GM08714 (cell line): ENCODE results near the gene DBN1.

Experiments used
- H3K4me3 ChIP-seq: fragments of 200-500 bp; sonication (Bioruptor generic); 2 replicates; pipeline ENCODE4 v1.5.1; 2014; ENCODE audit warnings: mild to moderate bottlenecking, low read length, inconsistent platforms
- ZNF274 ChIP-seq: IDR thresholded peaks from 2 replicates; pipeline ENCODE4 v1.6.1; 2012; ENCODE audit warnings: mild to moderate bottlenecking, low read depth, low read length

The DBN1 gene

GRCh38 chr5:177499842-177500241 is 26.4 kb upstream of the DBN1 start:
- TF ChIP-seq ZNF274: no peak
- no peak overlapping the region for H3K4me3 ChIP-seq

- TF ChIP-seq ZNF274: no peak
- H3K4me3 ChIP-seq: peak overlapping the region; percentile 26; the same call in 1 of the 2 replicates
These were observed 24.8 kb upstream of the DBN1 start for GRCh38 chr5:177498013-177498787.

DNA sequence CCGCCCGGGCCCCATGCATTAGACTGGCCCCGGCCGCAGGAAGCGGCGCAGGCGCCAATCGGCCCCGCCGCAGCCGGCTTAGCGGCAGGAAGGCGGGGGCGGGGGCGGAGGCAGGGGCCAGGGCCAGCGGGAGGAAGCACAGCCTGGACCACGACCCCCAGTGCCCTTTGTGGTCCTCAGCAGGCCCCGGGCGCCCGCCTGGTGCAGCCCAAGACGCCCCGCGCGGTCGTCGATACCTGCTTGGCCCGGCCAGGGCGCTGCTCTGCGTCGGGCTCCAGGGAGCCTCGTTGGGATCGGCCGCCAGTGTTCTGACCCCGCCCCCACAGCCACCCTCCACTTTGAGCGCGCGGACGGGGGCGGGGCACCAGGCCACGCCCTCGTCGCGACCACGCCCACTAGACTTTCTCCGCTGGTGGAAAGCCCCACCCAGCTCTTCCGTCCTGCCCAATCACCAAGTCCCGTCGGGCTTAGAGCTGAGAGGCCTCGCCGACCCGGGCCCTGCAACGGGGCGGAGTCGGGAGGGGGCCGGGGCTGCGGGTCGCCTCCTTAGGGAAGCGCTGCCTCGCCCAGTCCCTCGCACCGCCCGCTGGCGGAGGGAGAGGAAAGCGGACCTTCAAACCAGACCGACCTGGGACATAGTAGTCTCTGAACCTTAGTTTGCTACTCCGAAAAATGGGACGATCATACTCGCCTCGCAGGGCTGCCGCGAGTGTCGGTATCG is 24.0 kb upstream of the DBN1 start, which contains the start of gene PDLIM7:
Gene PDLIM7, minus strand, starts transcription at position 313 of the 721 bp plus-strand sequence. CDS start 1,092 bp downstream, outside the sequence.
- no peak for TF ChIP-seq ZNF274
- H3K4me3 ChIP-seq: peak within 1 kb of the TSS; percentile 72; the same call in 1 of the 2 replicates

GRCh38 chr5:177496727-177497291 is 23.4 kb upstream of the DBN1 start:
- TF ChIP-seq ZNF274: no peak
- peak overlapping the region; percentile 72; the same call in 1 of the 2 replicates for H3K4me3 ChIP-seq

DNA sequence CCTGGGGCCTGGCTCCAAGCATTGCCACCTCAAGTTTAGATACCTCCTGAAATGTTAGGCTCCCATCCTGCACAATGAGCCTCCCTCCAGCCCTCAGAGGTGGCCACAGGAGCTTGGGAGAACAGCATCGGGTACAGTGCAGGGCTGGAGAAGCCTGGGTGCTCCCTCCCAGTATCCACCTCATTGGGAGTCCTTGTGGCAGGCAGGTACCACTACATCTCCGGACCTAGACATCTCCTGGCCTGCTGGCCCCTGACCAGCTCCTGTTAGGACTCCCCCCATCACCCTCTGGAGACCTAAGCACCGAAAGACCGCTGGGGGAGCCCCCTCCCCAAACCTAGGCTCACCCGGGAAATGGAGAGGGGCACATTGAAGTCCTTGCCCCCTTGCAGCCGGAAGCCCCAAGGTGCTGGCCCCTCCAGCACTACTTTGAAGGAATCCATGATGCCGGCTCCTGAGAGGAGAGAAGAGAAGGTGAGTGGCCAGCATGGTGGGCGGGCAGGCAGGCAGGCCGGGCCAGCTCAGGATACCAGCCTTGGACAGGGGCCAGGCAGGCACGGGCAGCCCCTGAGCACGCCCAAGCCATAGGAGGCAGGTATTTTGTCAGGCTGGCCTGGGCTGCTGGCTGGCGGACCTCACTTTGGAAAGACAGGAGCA is 22.8 kb upstream of the DBN1 start:
- TF ChIP-seq ZNF274: no peak
- H3K4me3 ChIP-seq: peak overlapping the region; percentile 49; the same call in 1 of the 2 replicates

DNA sequence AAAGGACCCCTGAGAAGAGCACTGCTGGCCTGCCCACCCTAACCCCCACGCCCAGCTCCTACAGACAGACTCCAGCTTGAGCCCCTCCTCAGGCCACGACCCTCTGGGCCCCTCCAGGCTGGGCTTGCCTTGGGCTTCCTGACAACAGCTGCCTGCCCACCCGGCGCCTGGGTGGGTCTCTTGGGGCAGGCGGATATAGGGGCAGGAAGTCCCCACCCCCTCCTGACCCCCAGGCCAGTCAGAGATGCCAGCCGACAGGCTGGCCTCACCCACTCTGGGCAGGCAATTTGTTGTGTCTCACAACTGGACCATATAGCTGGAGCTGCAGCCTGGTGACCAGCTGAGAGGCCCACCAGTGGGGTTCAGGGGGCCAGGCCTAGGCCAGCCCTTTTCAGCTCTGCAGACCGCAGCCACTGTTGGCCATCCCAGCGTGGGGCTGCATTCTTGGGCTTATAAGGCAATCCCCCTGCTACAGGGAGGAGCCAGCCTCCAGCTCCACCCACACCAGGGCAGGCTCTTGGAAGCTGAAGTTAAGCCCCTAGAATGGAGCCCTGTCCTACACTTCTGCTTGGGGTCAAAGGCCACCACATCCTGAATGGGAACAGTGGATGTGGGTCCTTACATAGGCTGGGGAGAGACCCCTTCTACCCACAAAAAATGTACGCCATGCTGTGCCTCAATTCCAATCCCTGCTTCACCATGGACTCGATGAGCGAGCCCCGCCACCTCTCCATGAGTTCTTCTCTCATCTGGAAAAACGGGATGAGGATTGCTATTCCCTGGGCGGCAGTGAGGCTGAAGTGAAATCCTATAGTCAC is 22.0 kb upstream of the DBN1 start:
- H3K4me3 ChIP-seq: no peak overlapping the region
- TF ChIP-seq ZNF274: no peak

DNA sequence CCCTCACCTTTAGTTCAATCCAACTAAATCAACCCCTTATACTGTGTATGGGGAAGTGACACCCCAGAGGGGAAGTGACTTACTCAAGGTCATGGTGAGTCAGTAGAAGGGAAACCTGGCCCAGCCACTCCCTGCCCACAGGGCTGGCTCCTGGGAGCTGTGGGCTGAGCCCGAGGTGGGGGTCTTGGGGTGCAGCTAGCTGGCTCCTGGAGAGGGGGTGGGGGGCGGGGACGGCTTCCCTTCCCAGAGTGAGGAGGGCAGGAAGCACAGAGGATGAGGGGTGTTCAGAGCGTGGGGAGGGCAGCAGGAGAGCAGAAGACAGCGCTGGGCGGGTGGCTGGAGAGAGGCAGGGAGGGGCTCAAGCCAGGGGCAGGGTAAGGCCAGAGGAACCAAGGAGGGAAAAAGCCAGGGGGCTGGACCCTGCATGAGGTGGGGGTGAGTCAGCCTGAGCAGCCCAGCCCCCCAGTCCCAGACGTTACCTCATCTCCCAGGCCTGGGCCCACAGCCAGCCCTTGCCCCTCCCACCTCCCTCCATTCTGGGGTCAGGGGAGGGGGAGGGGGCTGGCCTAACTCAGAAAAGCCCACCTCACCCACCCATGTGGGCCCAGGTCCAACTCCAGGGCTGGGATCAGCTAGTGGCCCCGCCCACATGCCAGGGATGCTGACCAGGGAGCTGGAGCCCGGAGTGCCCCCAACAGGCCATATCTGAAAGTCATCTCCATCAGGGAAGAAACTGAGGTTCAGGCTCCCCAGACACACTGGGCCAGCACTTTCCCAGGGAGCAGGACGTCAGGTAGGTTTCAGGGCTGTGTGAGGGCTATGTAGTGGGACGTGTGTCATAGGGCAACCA is 21.1 kb upstream of the DBN1 start:
- H3K4me3 ChIP-seq: no peak overlapping the region
- no peak for TF ChIP-seq ZNF274

GRCh38 chr5:177493795-177494345 is 20.4 kb upstream of the DBN1 start:
- H3K4me3 ChIP-seq: no peak overlapping the region
- TF ChIP-seq ZNF274: no peak

- TF ChIP-seq ZNF274: no peak
These were observed 19.4 kb upstream of the DBN1 start for GRCh38 chr5:177492841-177493240.

DNA sequence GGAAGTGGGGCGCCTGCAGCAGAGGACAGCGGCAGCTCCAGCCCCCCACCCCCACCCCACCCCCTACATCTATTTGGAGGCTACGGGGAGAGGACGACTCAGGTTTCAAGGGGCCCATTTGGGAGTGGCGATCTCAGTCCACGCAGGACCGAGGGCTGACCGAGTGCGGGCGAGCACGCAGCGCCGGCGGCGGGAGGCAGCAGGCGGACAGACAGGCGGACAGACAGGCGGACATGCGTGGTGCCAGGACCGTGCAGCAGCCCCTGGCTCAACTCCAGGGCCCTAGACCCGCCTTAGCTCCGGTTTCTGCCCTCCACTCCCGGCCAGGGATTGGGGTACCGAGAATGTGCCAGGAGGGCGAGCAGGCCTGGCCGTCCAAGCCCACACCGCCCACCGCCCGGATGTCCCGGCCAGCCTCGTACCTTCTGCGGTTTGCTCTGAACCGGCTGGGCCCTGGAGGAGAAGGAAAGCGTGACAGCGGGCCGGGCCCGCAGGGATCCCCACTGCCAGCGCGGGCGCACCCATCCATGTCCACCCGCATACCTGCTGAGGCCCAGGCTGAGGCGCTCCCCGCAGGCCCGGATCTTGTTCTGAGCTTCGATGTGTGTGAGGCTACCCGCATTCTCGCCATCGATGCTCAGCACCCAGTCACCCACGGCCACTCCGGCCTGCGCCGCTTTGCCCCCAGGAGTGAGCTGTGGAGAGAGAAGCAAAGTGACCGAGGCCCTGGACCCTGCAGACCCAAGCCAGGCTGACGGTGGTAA is 18.7 kb upstream of the DBN1 start:
- no peak overlapping the region for H3K4me3 ChIP-seq
- TF ChIP-seq ZNF274: no peak

More at GRCh38 chr5:177492841-177493240, 19.4 kb upstream of the DBN1 start:
- H3K4me3 ChIP-seq: no peak overlapping the region

- no peak for TF ChIP-seq ZNF274
- no peak overlapping the region for H3K4me3 ChIP-seq
These were observed 18.1 kb upstream of the DBN1 start for GRCh38 chr5:177491429-177491945.
